OCI-LY1 (cell line): ENCODE results near the gene CTSO.

Experiments
- H2AFZ ChIP-seq: fragments of 200-600 bp; sonication (generic), shearing (Covaris generic); 2 replicates; pipeline ENCODE4 v1.6.0; 2014; ENCODE audit warnings: antibody characterized with exemption, mild to moderate bottlenecking, low read length
- H3F3A ChIP-seq: fragments of 200-600 bp; sonication (generic), shearing (Covaris generic); 2 replicates; pipeline ENCODE4 v1.6.0; 2014; ENCODE audit warnings: mild to moderate bottlenecking, antibody characterized with exemption, low read length, moderate library complexity; ENCODE audit not compliant: insufficient read depth
- H3K27ac ChIP-seq: fragments of 200-600 bp; sonication (generic); 2 replicates; pipeline ENCODE4 v1.5.1; 2014; ENCODE audit warnings: low read length, mixed run types, mild to moderate bottlenecking, low read depth; ENCODE audit not compliant: poor library complexity, severe bottlenecking
- H3K27me3 ChIP-seq: fragments of 200-600 bp; sonication (generic); 2 replicates; pipeline ENCODE4 v1.6.0; 2014; ENCODE audit warnings: antibody characterized with exemption, mild to moderate bottlenecking, low read length, moderate library complexity; ENCODE audit not compliant: insufficient read depth
- H3K36me3 ChIP-seq: fragments of 200-600 bp; sonication (generic); 2 replicates; pipeline ENCODE4 v1.6.1; 2014; ENCODE audit warnings: mild to moderate bottlenecking, antibody characterized with exemption, low read length, moderate library complexity, mixed read lengths; ENCODE audit not compliant: insufficient read depth
- H3K4me1 ChIP-seq: fragments of 200-600 bp; sonication (generic); 2 replicates; pipeline ENCODE4 v1.5.1; 2014; ENCODE audit warnings: mild to moderate bottlenecking, low read length, moderate library complexity; ENCODE audit not compliant: insufficient read depth, severe bottlenecking
- H3K4me2 ChIP-seq: fragments of 200-600 bp; sonication (generic), shearing (Covaris generic); 2 replicates; pipeline ENCODE4 v1.6.1; 2014; ENCODE audit warnings: low read length
- H3K4me3 ChIP-seq: fragments of 200-600 bp; sonication (generic); 2 replicates; pipeline ENCODE4 v1.5.1; 2014; ENCODE audit warnings: low read length, low read depth, mild to moderate bottlenecking, mixed read lengths; ENCODE audit not compliant: poor library complexity, severe bottlenecking
- H3K79me2 ChIP-seq: fragments of 200-600 bp; shearing (Covaris generic); 2 replicates; pipeline ENCODE4 v1.6.1; 2016; ENCODE audit warnings: mixed run types, low read length, mixed read lengths; ENCODE audit not compliant: insufficient read depth
- H3K9ac ChIP-seq: fragments of 200-600 bp; sonication (generic), shearing (Covaris generic); 2 replicates; pipeline ENCODE4 v1.6.1; 2014; ENCODE audit warnings: mild to moderate bottlenecking, low read length, mixed read lengths
- H3K9me2 ChIP-seq: fragments of 200-600 bp; sonication (generic), shearing (Covaris generic); 2 replicates; pipeline ENCODE4 v1.6.1; 2014; ENCODE audit warnings: low read depth, mild to moderate bottlenecking, low read length, mixed read lengths
- H3K9me3 ChIP-seq: fragments of 200-600 bp; shearing (Covaris generic); 2 replicates; pipeline ENCODE4 v1.6.1; 2014; ENCODE audit warnings: low read length, mixed read lengths
- H4K20me1 ChIP-seq: fragments of 200-600 bp; sonication (generic), shearing (Covaris generic); 2 replicates; pipeline ENCODE4 v1.6.0; 2016; ENCODE audit warnings: mild to moderate bottlenecking, low read length; ENCODE audit not compliant: insufficient read depth
- EZH2 ChIP-seq: fragments of 200-600 bp; sonication (generic), shearing (Covaris generic); IDR thresholded peaks from 2 replicates; pipeline ENCODE4 v1.8.0; 2017; ENCODE audit warnings: borderline replicate concordance, mixed run types, mild to moderate bottlenecking, antibody characterized with exemption, low read length, moderate library complexity, mixed read lengths
- TF ChIP-seq, protein P1 (sequence below): fragments of 200-600 bp; sonication (generic), shearing (Covaris generic); IDR thresholded peaks from 2 replicates; pipeline ENCODE4 v1.5.1; 2017; ENCODE audit warnings: mild to moderate bottlenecking, antibody characterized with exemption, low read length, moderate library complexity, mixed read lengths

The CTSO gene

DNA sequence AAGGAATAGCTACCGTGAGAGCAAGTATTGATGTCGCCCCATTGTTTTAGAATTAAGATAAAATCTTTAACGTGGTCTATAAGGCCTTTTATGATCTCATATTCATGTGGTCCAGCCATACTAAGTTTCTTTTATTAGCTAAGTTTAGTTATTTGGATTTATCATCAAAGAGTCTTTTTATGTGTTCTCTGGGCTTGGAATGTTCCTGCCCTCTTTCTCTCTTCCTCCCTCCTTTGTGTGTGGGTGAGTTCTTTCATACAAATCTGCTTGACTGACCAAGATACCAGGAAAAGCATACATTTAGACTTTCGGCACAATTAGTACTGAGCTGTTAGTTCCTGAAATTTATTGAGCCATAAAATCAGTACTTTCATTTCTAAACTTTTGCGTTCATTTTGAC is 38.9 kb downstream of the CTSO start:
- Histone ChIP-seq H4K20me1 (no peaks in the 10 kb centered on the region), H3F3A (no peaks in the 10 kb centered on the region), H3K36me3 (no peaks in the 10 kb centered on the region), H3K27ac (no peak overlapping the region), H3K9ac (no peak overlapping the region), H3K79me2 (no peaks in the 10 kb centered on the region), H3K27me3 (no peaks in the 10 kb centered on the region), H3K4me2 (no peak overlapping the region), H3K4me1 (no peaks in the 10 kb centered on the region), H3K4me3 (no peak overlapping the region), H3K9me3 (no peaks in the 10 kb centered on the region), H2AFZ (no peak overlapping the region), H3K9me2 (no peaks in the 10 kb centered on the region)
- TF ChIP-seq EZH2 = no peak
- TF ChIP-seq, protein P1, sequence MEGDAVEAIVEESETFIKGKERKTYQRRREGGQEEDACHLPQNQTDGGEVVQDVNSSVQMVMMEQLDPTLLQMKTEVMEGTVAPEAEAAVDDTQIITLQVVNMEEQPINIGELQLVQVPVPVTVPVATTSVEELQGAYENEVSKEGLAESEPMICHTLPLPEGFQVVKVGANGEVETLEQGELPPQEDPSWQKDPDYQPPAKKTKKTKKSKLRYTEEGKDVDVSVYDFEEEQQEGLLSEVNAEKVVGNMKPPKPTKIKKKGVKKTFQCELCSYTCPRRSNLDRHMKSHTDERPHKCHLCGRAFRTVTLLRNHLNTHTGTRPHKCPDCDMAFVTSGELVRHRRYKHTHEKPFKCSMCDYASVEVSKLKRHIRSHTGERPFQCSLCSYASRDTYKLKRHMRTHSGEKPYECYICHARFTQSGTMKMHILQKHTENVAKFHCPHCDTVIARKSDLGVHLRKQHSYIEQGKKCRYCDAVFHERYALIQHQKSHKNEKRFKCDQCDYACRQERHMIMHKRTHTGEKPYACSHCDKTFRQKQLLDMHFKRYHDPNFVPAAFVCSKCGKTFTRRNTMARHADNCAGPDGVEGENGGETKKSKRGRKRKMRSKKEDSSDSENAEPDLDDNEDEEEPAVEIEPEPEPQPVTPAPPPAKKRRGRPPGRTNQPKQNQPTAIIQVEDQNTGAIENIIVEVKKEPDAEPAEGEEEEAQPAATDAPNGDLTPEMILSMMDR = no peak

DNA sequence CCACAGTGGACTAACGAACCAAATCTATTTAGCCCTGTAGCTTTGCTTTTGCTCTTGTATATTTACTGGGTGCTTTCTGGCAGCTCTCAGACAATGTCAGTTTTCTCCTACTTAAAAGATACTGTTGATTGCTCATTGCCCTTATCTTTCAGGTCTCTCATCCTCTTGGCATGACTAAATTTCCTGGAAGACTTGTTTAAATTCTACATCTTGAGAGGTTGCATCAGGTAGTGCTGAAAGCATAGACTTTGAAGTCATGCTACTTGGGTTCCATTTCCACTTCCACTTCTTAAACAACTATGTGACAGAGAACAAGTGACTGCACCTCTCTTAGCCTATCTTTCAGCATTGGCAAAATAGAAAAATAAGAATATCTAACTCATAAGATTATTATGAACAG is 41.8 kb downstream of the CTSO start:
- Histone ChIP-seq H3K9me3 (no peaks in the 10 kb centered on the region), H3K4me1 (no peaks in the 10 kb centered on the region), H3F3A (no peaks in the 10 kb centered on the region), H3K4me3 (no peak overlapping the region), H4K20me1 (no peaks in the 10 kb centered on the region), H3K9me2 (no peaks in the 10 kb centered on the region), H3K27me3 (no peaks in the 10 kb centered on the region), H2AFZ (no peak overlapping the region), H3K79me2 (no peaks in the 10 kb centered on the region), H3K36me3 (no peaks in the 10 kb centered on the region), H3K27ac (no peak overlapping the region), H3K4me2 (no peak overlapping the region), H3K9ac (no peak overlapping the region)
- TF ChIP-seq, protein P1 = no peak

GRCh38 chr4:155909615-155910226 is 43.9 kb downstream of the CTSO start:
- Histone ChIP-seq H3F3A (no peaks in the 10 kb centered on the region), H3K9ac (no peak overlapping the region), H3K9me3 (no peaks in the 10 kb centered on the region), H3K4me1 (no peaks in the 10 kb centered on the region), H3K4me3 (no peak overlapping the region), H2AFZ (no peak overlapping the region), H3K27ac (no peak overlapping the region), H3K9me2 (no peaks in the 10 kb centered on the region), H3K79me2 (no peaks in the 10 kb centered on the region), H4K20me1 (no peaks in the 10 kb centered on the region), H3K27me3 (no peaks in the 10 kb centered on the region), H3K36me3 (no peaks in the 10 kb centered on the region), H3K4me2 (no peak overlapping the region)
- TF ChIP-seq, protein P1 = no peak
- TF ChIP-seq EZH2 = no peak
